Left ventricle myocardium inferior (tissue), 1 donor: ENCODE data around the gene SUMO4. TPM values are rescaled to one million over a fixed set of nuclear protein-coding genes. Genes with fewer than 3 reads are reported as not detected.

ENCODE experiments used
- DNase-seq: peaks from one replicate; pipeline ENCODE4 v3.0.0-alpha.2; 2020
- H3K27ac ChIP-seq: fragments of 200-600 bp; replicated peaks from 2 replicates; pipeline ENCODE4 v1.8.0; 2021
- H3K27me3 ChIP-seq: fragments of 200-600 bp; 2 replicates; pipeline ENCODE4 v1.8.0; 2021; ENCODE audit warnings: low read depth
- H3K36me3 ChIP-seq: fragments of 200-600 bp; 2 replicates; pipeline ENCODE4 v1.8.0; 2021
- H3K4me1 ChIP-seq: fragments of 200-600 bp; 2 replicates; pipeline ENCODE4 v1.8.0; 2021
- H3K4me3 ChIP-seq: fragments of 200-600 bp; 2 replicates; pipeline ENCODE4 v1.8.0; 2021; ENCODE audit warnings: mild to moderate bottlenecking, moderate library complexity
- H3K9me3 ChIP-seq: fragments of 200-600 bp; replicated peaks from 2 replicates; pipeline ENCODE4 v1.8.0; 2021
- intact Hi-C: fragments of 100-400 bp; cut with micrococcal nuclease; formaldehyde crosslinking; loops from one replicate; pipeline ENCODE4 v1.11.0; 2022
- total RNA-seq: library from RNA; stranded (reverse); fragmentation: NEBNext Ultra II Directional; extraction: Animal tissue kit (Norgen Biotek cat#: 25700); gene quantifications from one replicate; pipeline ENCODE4 v1.2.1, GENCODE V29; 2021
- TF ChIP-seq, protein P1 (sequence below): fragments of 200-600 bp; IDR thresholded peaks from 2 replicates; pipeline ENCODE4 v1.8.0; 2021; ENCODE audit warnings: antibody characterized with exemption, mild to moderate bottlenecking, borderline replicate concordance
- donor health status: DM: no; HTN: yes; CAD: no; lungs with severe emphysema.

The SUMO4 gene
- total RNA-seq, 1 donor from 2014 or later, result 0.27 TPM

DNA sequence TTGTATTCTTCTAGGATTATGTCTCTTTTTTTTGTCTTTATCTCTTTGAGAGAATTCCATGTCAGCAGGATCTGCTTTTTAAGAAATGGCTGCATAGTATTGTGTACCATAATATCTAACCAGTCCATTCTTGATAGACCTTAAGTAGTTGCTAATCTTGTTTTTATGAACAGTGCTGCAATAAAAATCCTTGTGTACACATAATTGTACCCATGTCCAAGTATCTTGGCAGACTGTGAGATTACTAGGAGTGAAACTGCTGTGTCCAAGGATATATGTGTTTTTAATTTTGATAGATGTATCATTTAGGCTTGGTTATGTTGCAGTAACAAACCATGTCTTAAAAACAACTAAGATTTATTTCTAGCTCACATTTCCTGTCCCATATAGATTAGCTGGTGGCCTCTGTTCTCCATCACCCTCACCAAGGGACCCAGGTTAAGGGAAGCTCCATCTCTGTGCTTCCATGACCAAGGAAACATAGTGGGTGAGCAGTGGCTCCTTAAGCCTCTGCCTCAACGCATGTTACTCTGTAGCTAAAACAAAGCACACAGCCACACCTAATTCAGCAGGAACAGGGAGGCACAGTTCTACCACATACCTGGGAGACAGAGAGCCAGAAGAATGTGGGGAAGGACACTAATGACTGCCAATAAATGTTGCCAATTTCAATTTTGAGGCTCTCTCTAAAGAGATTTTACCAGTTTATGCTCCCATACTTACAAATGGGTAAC, 12.1 kb upstream of the SUMO4 start:
- Histone ChIP-seq H3K27me3 (no peaks in the 10 kb centered on the region), H3K9me3 (no peaks in the 10 kb centered on the region), H3K36me3 (no peaks in the 10 kb centered on the region), H3K27ac (no peak overlapping the region), H3K4me1 (peaks cover 18% of the 10 kb centered on the region), H3K4me3 (no peak overlapping the region)
- intact Hi-C loops, result no loop called here
- TF ChIP-seq, protein P1, sequence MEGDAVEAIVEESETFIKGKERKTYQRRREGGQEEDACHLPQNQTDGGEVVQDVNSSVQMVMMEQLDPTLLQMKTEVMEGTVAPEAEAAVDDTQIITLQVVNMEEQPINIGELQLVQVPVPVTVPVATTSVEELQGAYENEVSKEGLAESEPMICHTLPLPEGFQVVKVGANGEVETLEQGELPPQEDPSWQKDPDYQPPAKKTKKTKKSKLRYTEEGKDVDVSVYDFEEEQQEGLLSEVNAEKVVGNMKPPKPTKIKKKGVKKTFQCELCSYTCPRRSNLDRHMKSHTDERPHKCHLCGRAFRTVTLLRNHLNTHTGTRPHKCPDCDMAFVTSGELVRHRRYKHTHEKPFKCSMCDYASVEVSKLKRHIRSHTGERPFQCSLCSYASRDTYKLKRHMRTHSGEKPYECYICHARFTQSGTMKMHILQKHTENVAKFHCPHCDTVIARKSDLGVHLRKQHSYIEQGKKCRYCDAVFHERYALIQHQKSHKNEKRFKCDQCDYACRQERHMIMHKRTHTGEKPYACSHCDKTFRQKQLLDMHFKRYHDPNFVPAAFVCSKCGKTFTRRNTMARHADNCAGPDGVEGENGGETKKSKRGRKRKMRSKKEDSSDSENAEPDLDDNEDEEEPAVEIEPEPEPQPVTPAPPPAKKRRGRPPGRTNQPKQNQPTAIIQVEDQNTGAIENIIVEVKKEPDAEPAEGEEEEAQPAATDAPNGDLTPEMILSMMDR, result no peak
- no peak for DNase-seq

DNA sequence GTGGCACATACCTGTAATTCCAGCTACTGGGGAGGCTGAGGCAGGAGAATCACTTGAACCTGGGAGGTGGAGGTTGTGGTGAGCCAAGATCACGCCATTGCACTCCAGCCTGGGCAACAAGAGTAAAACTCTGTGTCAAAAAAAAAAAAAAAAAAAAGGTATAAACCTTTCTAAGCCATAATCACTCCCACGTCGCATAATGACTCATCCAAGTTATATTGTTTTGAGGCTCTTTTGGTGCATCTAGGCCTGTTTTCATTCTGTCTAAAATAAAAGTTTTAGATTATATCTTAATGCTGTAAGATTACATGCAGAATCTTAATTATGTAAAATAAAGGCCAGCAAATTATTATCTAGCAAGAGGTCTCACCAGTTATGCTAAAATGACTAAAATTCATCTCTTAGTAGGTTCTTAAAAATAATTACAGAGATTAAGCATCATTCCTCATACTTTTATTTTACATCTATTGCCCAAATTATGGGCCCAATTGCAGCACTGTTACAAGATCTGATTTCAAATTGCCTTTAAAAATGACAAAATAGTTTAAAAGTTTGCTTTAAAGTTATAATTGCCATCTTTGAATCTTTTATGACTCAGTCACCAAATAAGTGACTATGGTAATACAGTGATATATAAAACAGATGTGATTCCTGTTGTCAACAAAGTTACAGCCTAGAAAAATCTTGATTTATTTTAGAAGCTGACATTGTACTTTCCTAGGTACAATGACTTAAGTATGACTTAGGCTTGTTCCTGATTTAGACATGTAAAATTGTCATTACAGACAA, 10.4 kb upstream of the SUMO4 start:
- Histone ChIP-seq H3K4me1 (peaks cover 18% of the 10 kb centered on the region), H3K9me3 (peaks cover 4% of the 10 kb centered on the region), H3K27me3 (no peaks in the 10 kb centered on the region), H3K4me3 (no peak overlapping the region), H3K36me3 (peaks cover 5% of the 10 kb centered on the region), H3K27ac (no peak overlapping the region)
- intact Hi-C loops, result no loop called here
- TF ChIP-seq, protein P1, result no peak
- DNase-seq, result no peak

DNA sequence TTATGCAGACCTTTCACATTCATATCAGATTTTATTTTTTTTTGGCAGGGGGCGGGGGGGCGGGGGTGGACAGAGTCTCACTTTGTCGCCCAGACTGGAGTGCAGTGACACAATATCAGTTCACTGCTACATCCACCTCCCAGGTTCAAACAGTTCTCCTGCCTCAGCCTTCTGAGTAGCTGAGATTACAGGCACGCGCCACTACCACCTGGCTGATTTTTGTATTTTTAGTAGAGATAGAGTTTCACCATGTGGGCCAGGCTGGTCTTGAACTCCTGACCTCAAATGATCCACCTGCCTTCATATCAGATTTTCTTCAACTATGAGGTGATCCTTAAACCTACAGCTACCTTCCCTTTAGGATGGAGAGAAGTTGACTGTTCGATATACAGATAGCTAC, 8.0 kb upstream of the SUMO4 start:
- no peak for DNase-seq
- Histone ChIP-seq H3K27me3 (no peaks in the 10 kb centered on the region), H3K9me3 (peaks cover 4% of the 10 kb centered on the region), H3K36me3 (peaks cover 6% of the 10 kb centered on the region), H3K4me3 (no peak overlapping the region), H3K27ac (no peak overlapping the region), H3K4me1 (peaks cover 18% of the 10 kb centered on the region)
- intact Hi-C loops, result no loop called here
- TF ChIP-seq, protein P1, result no peak

DNA sequence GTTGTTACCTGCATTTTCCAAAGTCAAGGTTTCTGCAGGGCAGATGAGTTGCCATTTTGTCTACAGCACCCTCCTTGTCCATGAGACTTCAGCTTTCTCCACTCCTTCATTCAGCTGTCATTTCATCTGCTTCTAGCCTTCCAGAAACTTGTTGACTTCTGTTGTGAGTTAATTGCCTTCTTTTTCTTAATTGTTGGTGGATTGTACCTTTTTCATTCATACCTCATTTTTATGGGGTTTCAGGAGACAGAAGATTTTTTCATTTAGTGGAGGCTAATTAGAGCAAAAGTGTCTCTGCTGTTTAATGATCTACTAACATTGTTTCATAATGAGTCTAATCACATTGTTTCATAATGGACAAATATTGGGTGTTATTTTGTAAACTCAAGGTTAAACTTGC, 7.5 kb upstream of the SUMO4 start:
- intact Hi-C loops, result no loop called here

DNA sequence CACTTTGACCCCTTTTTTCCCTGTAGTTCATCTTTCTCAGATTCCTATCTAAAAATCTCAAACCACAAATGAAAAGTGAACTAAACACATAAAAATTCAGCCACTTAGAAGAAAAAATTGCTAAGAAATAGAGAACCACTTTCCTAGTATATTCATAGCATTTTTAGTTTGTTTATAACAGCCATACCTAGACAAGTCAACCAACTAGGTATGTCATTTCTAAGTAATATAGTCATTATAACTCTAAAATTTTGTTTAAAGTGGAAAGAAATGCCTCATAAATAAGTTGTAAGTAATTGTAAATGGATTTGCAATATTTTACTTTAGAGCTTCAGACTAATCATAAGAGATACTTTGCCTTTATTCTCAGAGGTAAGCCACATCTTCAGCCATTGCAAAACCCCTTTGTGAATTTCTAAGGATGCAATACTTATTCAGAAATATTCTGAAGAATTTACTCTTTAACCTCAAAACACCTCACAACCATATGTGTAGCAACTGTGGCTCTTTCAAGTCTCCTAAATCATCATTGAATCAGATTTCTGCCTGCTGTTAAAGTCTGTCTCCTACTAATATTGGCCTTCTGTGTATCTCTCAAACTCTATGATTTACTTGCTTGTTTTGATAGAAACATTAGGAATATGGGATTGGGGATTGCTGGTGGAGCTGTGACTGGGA, 6.9 kb upstream of the SUMO4 start:
- Histone ChIP-seq H3K27me3 (no peaks in the 10 kb centered on the region), H3K36me3 (peaks cover 14% of the 10 kb centered on the region), H3K4me1 (peaks cover 10% of the 10 kb centered on the region), H3K4me3 (no peak overlapping the region), H3K9me3 (peaks cover 4% of the 10 kb centered on the region), H3K27ac (no peak overlapping the region)
- no peak for DNase-seq
- TF ChIP-seq, protein P1, result no peak
- intact Hi-C loops, result no loop called here

More for the DNA sequence above, 7.5 kb upstream of the SUMO4 start:
- TF ChIP-seq, protein P1, result no peak
- DNase-seq, result no peak
- Histone ChIP-seq H3K27me3 (no peaks in the 10 kb centered on the region), H3K27ac (no peak overlapping the region), H3K9me3 (peaks cover 4% of the 10 kb centered on the region), H3K4me3 (no peak overlapping the region), H3K4me1 (peaks cover 16% of the 10 kb centered on the region), H3K36me3 (peaks cover 8% of the 10 kb centered on the region)
